GOT3 (cell line): ENCODE results near the gene TIMMDC1.
"Not testable (repeated sequence)": the region's sequence is repeated elsewhere in the genome, so short reads cannot be mapped to it uniquely, and the experiment has no call there.

ENCODE experiments used
- DNase-seq: peaks from one replicate; lab custom pipeline; 2025; ENCODE audit warnings: mixed read lengths; lab: John Stamatoyannopoulos, UW

TIMMDC1 gene

GRCh38 chr3:119557192-119557876, 59.0 kb downstream of the TIMMDC1 start:
- no peak for DNase-seq

GRCh38 chr3:119557877-119558269, 59.5 kb downstream of the TIMMDC1 start:
- no peak for DNase-seq

- no peak for DNase-seq
Measured at GRCh38 chr3:119558626-119559317, 60.4 kb downstream of the TIMMDC1 start.

GRCh38 chr3:119559441-119559963, 61.2 kb downstream of the TIMMDC1 start, which contains the start of gene CD80:
Gene CD80 (minus strand): TSS chr3:119559614. CDS start chr3:119557728, 1,886 bp downstream.
- DNase-seq: no peak

GRCh38 chr3:119560160-119560559, 61.8 kb downstream of the TIMMDC1 start:
- DNase-seq: no peak

GRCh38 chr3:119562307-119562961, 64.1 kb downstream of the TIMMDC1 start:
- no peak for DNase-seq

- not testable (repeated sequence) for DNase-seq
Measured at GRCh38 chr3:119563334-119563733, 65.0 kb downstream of the TIMMDC1 start.

GRCh38 chr3:119569156-119569555, 70.8 kb downstream of the TIMMDC1 start:
- no peak for DNase-seq

GRCh38 chr3:119570229-119570628, 71.9 kb downstream of the TIMMDC1 start:
- DNase-seq: no peak

GRCh38 chr3:119571230-119571629, 72.9 kb downstream of the TIMMDC1 start:
- DNase-seq: no peak

- DNase-seq: no peak
Measured at GRCh38 chr3:119571688-119572087, 73.3 kb downstream of the TIMMDC1 start.
